GM12878 (cell line): ENCODE data around the gene ZNF428. TPM values are rescaled to one million over a fixed set of nuclear protein-coding genes. Genes with fewer than 3 reads are reported as not detected.

Experiments used
- ATAC-seq: fragments of 200-7000 bp; cut with Tn5 transposase; 3 replicates; pipeline ENCODE4 v1.9.1; 2020; ENCODE audit warnings: mild to moderate bottlenecking, moderate library complexity
- BruUV-seq: library from RNA; stranded (reverse); fragments of 400-500 nt; replicated peaks from 2 replicates; lab custom pipeline; 2021; lab: Mats Ljungman, UMichigan
- CTCF ChIA-PET: fragments of 300-600 bp; sonication (Branson Sonifier 250); formaldehyde crosslinking; extraction: SDS; loops from one replicate; lab custom pipeline; 2021; ENCODE audit warnings: inconsistent platforms; lab: Yijun Ruan, JAX
- POLR2A ChIA-PET: fragments of 350-600 bp; formaldehyde crosslinking; extraction: SDS; loops from one replicate; lab custom pipeline; 2021; ENCODE audit warnings: inconsistent platforms; lab: Charles Lee
- RAD21 ChIA-PET: fragments of 300-600 bp; sonication (Branson Sonifier 250); formaldehyde crosslinking; loops from one replicate; lab custom pipeline; 2023; ENCODE audit warnings: antibody characterized with exemption; ENCODE audit not compliant: unreplicated experiment; lab: Charles Lee
- SMC1A ChIA-PET: fragments of 300-600 bp; sonication (Branson Sonifier 250); formaldehyde crosslinking; loops from one replicate; lab custom pipeline; 2023; ENCODE audit not compliant: unreplicated experiment, uncharacterized antibody; lab: Charles Lee
- DNase-seq: peaks from one replicate; pipeline ENCODE4 v3.0.0-alpha.2; 2011; ENCODE audit warnings: low read depth, low spot score
- FAIRE-seq: peaks from 3 replicates; lab custom pipeline; 2011; peaks lifted over from hg19 to GRCh38; lab: Jason Lieb, UNC
- H2AFZ ChIP-seq: 2 replicates; pipeline ENCODE4 v1.6.0; 2011; ENCODE audit warnings: low read depth, low read length, control low read depth; ENCODE audit not compliant: control insufficient read depth
- H3K27ac ChIP-seq: 2 replicates; pipeline ENCODE4 v1.5.1; 2011; ENCODE audit warnings: control low read depth; ENCODE audit not compliant: control insufficient read depth, insufficient read depth
- H3K27me3 ChIP-seq, 2 experiments: replicated peaks in 1 of 2; 2 replicates each; pipeline versions ENCODE4 v1.6.0 to v1.6.1; 2011; ENCODE audit warnings: low read length in 1 of 2; ENCODE audit not compliant: control insufficient read depth in 2 of 2, insufficient read depth in 2 of 2
- H3K36me3 ChIP-seq, 2 experiments: 2 replicates each; pipeline ENCODE4 v1.5.1; 2011; ENCODE audit warnings: low read length in 1 of 2; ENCODE audit not compliant: control insufficient read depth in 2 of 2, insufficient read depth in 2 of 2
- H3K4me1 ChIP-seq: 2 replicates; pipeline ENCODE4 v1.6.1; 2011; ENCODE audit warnings: mild to moderate bottlenecking, low read length, moderate library complexity, mixed read lengths; ENCODE audit not compliant: control insufficient read depth, insufficient read depth
- H3K4me2 ChIP-seq: 2 replicates; pipeline ENCODE4 v1.6.0; 2011; ENCODE audit warnings: control low read depth; ENCODE audit not compliant: control insufficient read depth, insufficient read depth
- H3K4me3 ChIP-seq: fragments of 200-600 bp; sonication (generic); 2 replicates; pipeline ENCODE4 v1.5.1; 2016
- H3K79me2 ChIP-seq: 2 replicates; pipeline ENCODE4 v1.6.0; 2011; ENCODE audit warnings: low read length; ENCODE audit not compliant: control insufficient read depth, insufficient read depth
- H3K9ac ChIP-seq: 2 replicates; pipeline ENCODE4 v1.8.0; 2011; ENCODE audit warnings: low read length, control low read depth, mixed read lengths; ENCODE audit not compliant: control insufficient read depth, insufficient read depth
- H3K9me3 ChIP-seq: replicated peaks from 3 replicates; pipeline ENCODE4 v1.5.1; 2011; ENCODE audit warnings: mild to moderate bottlenecking, low read length; ENCODE audit not compliant: control insufficient read depth, insufficient read depth
- H4K20me1 ChIP-seq: 2 replicates; pipeline ENCODE4 v1.6.0; 2011; ENCODE audit not compliant: control insufficient read depth, insufficient read depth
- ATF7 ChIP-seq: fragments of 450-650 bp; IDR thresholded peaks from 2 replicates; pipeline ENCODE4 v1.6.1; 2016; ENCODE audit warnings: low read depth, mild to moderate bottlenecking
- BCL11A ChIP-seq: IDR thresholded peaks from 2 replicates; pipeline ENCODE4 v1.6.1; 2011; ENCODE audit warnings: low read depth, low read length
- BRCA1 ChIP-seq: IDR thresholded peaks from 2 replicates; pipeline ENCODE4 v1.6.1; 2011; ENCODE audit warnings: low read depth, low read length, improper control_type of control experiment
- DPF2 ChIP-seq: fragments of 450-650 bp; IDR thresholded peaks from 2 replicates; pipeline ENCODE4 v1.6.1; 2017; ENCODE audit warnings: mild to moderate bottlenecking
- EED ChIP-seq: sonication (generic); IDR thresholded peaks from 2 replicates; pipeline ENCODE4 v1.6.1; 2016; ENCODE audit warnings: antibody characterized with exemption, low read depth
- ETV6 ChIP-seq, 2 experiments: fragments of 450-650 bp in 1 of 2; IDR thresholded peaks in 1 of 2; conservative IDR thresholded peaks in 1 of 2; 2 replicates each; pipeline ENCODE4 v1.6.1; 2014; ENCODE audit warnings: antibody characterized with exemption in 1 of 2, borderline replicate concordance in 1 of 2, low read depth in 1 of 2, mild to moderate bottlenecking in 1 of 2, moderate library complexity in 1 of 2
- IRF4 ChIP-seq: IDR thresholded peaks from 2 replicates; pipeline ENCODE4 v1.6.1; 2011; ENCODE audit warnings: low read depth, low read length
- IRF5 ChIP-seq: fragments of 450-650 bp; IDR thresholded peaks from 2 replicates; pipeline ENCODE4 v1.6.1; 2017; ENCODE audit warnings: borderline replicate concordance
- PAX5 ChIP-seq: IDR thresholded peaks from 2 replicates; pipeline ENCODE4 v1.6.1; 2011; ENCODE audit warnings: low read depth, low read length, borderline replicate concordance
- PKNOX1 ChIP-seq: fragments of 450-650 bp; IDR thresholded peaks from 2 replicates; pipeline ENCODE4 v1.6.1; 2016; ENCODE audit warnings: mild to moderate bottlenecking
- RELA ChIP-seq: fragments of 450-650 bp; IDR thresholded peaks from 2 replicates; pipeline ENCODE4 v1.8.0; 2014; ENCODE audit warnings: borderline replicate concordance; ENCODE audit not compliant: partially characterized antibody
- RELB ChIP-seq: fragments of 450-650 bp; IDR thresholded peaks from 2 replicates; pipeline ENCODE4 v1.6.1; 2017; ENCODE audit warnings: low read depth, mild to moderate bottlenecking, moderate library complexity
- STAT3 ChIP-seq: IDR thresholded peaks from 2 replicates; pipeline ENCODE4 v1.6.1; 2011; ENCODE audit warnings: low read depth, low read length, improper control_type of control experiment
- TARDBP ChIP-seq: IDR thresholded peaks from 2 replicates; pipeline ENCODE4 v1.6.1; 2016; ENCODE audit warnings: borderline replicate concordance
- TCF3 ChIP-seq: IDR thresholded peaks from 2 replicates; pipeline ENCODE4 v1.6.1; 2012; ENCODE audit warnings: low read depth, mild to moderate bottlenecking, low read length, borderline replicate concordance; ENCODE audit not compliant: insufficient read depth
- WGBS: methylation state at CpG from one replicate; pipeline ENCODE4 v1.1.6; 2016; ENCODE audit warnings: low lambda C conversion rate; ENCODE audit not compliant: insufficient replicate concordance, insufficient coverage; ENCODE audit errors: missing lambda C conversion rate; 5-methylcytosine and 5-hydroxymethylcytosine counted together
- in situ Hi-C: fragments of 300-500 bp; cut with MboI; formaldehyde crosslinking; loops from 9 replicates; pipeline ENCODE4 v1.14.3; 2018; ENCODE audit warnings: mixed read lengths
- intact Hi-C: fragments of 100-400 bp; cut with micrococcal nuclease; formaldehyde crosslinking; loops from one replicate; pipeline ENCODE4 v1.14.2; 2022; ENCODE audit not compliant: unreplicated experiment
- polyA plus RNA-seq, 11 experiments: library from polyadenylated mRNA; depleted of rRNA in 4 of 11; unstranded in 6 of 11; stranded (reverse) in 5 of 11; fragments of >200 nt; fragmentation: Nextera tagmentation in 4 of 11; fragmentation: Illumina TruSeq in 1 of 11; extraction: Ambion mirVana in 4 of 11; extraction: Trizol in 1 of 11; gene quantifications; 1 replicate in 1 of 11; 2 replicates in 10 of 11; pipeline versions ENCODE4 v1.2.1 to v1.2.3, GENCODE V29; 2011 to 2016; ENCODE audit warnings: inconsistent platforms in 2 of 11, missing spikeins in 2 of 11, low read depth in 1 of 11
- total RNA-seq, 4 experiments: library from RNA; depleted of rRNA in 3 of 4; stranded (reverse); fragments of >200 nt in 3 of 4; fragmentation: Illumina TruSeq in 1 of 4; extraction: Trizol in 1 of 4; gene quantifications; 2 replicates each; pipeline versions ENCODE4 v1.2.1 to v1.2.3, GENCODE V29; 2013 to 2021
- TF ChIP-seq, protein P1 (sequence below): fragments of 450-650 bp; IDR thresholded peaks from 2 replicates; pipeline ENCODE4 v1.6.1; 2018; ENCODE audit warnings: mild to moderate bottlenecking, low read depth, moderate library complexity; ENCODE audit not compliant: partially characterized antibody

The ZNF428 gene
- total and polyA plus RNA-seq, 10 of the 15 experiments (the other 5 are each of a cell fraction or from before 2014, with no cell fraction given): 0.27 to 57.8 (median 20.4) TPM

GRCh38 chr19:43660971-43661360, 41.5 kb upstream of the ZNF428 start (continued):
- TF ChIP-seq RELB: no peak
- no peak for TF ChIP-seq TARDBP
- TF ChIP-seq EED: no peak
- TF ChIP-seq BRCA1: no peak
- TF ChIP-seq TCF3: no peak
- no peak for TF ChIP-seq ATF7
- no peak for TF ChIP-seq ETV6 (conservative IDR thresholded peaks at IDR 0.05 in 1 of 2, IDR thresholded peaks at IDR 0.05 in 1 of 2; ENCODE audit: borderline replicate concordance in 1 of 2, low read depth in 1 of 2)
- TF ChIP-seq IRF4: no peak
- TF ChIP-seq, all 136 proteins: peak for 0

GRCh38 chr19:43660301-43660970, 41.0 kb upstream of the ZNF428 start:
- Histone ChIP-seq H2AFZ (no peak overlapping the region), H3K79me2 (no peaks in the 10 kb centered on the region), H3K9me3 (no peaks in the 10 kb centered on the region; the same call in 1 of the 3 replicates), H3K4me1 (peaks cover 9% of the 10 kb centered on the region), H3K27ac (no peak overlapping the region), H3K4me2 (no peak overlapping the region), H3K4me3 (no peak overlapping the region), H3K9ac (no peak overlapping the region), H3K27me3 (no peaks in the 10 kb centered on the region), H3K36me3 (no peaks in the 10 kb centered on the region), H4K20me1 (no peaks in the 10 kb centered on the region)
- in situ Hi-C loops: no loop called here
- FAIRE-seq (no peak), ATAC-seq (no peak), DNase-seq (no peak)
- ChIA-PET SMC1A (no interaction called here), CTCF (interaction anchor here (1.0 kb wide), 1 partner anchor 105 kb away, joined by 4 read pairs; no protein-coding TSS in a partner anchor), POLR2A (interaction anchor here (0.7 kb wide), 1 partner anchor 127 kb away, joined by 3 read pairs; no protein-coding TSS in a partner anchor), RAD21 (interaction anchor here (1.6 kb wide), 1 partner anchor 8 kb away, joined by 4 read pairs; no protein-coding TSS in a partner anchor)
- intact Hi-C loops: no loop called here
- 51% methylated on average over 7 of the region's 7 CpGs for WGBS
- no TSS peak for BruUV-seq
- no peak for TF ChIP-seq TARDBP
- TF ChIP-seq TCF3: no peak
- TF ChIP-seq RELA: no peak
- TF ChIP-seq STAT3: no peak
- no peak for TF ChIP-seq DPF2
- TF ChIP-seq, protein P1, sequence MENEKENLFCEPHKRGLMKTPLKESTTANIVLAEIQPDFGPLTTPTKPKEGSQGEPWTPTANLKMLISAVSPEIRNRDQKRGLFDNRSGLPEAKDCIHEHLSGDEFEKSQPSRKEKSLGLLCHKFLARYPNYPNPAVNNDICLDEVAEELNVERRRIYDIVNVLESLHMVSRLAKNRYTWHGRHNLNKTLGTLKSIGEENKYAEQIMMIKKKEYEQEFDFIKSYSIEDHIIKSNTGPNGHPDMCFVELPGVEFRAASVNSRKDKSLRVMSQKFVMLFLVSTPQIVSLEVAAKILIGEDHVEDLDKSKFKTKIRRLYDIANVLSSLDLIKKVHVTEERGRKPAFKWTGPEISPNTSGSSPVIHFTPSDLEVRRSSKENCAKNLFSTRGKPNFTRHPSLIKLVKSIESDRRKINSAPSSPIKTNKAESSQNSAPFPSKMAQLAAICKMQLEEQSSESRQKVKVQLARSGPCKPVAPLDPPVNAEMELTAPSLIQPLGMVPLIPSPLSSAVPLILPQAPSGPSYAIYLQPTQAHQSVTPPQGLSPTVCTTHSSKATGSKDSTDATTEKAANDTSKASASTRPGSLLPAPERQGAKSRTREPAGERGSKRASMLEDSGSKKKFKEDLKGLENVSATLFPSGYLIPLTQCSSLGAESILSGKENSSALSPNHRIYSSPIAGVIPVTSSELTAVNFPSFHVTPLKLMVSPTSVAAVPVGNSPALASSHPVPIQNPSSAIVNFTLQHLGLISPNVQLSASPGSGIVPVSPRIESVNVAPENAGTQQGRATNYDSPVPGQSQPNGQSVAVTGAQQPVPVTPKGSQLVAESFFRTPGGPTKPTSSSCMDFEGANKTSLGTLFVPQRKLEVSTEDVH: no peak
- no peak for TF ChIP-seq IRF5
- no peak for TF ChIP-seq BCL11A
- no peak for TF ChIP-seq PAX5
- no peak for TF ChIP-seq ETV6 (conservative IDR thresholded peaks at IDR 0.05 in 1 of 2, IDR thresholded peaks at IDR 0.05 in 1 of 2; ENCODE audit: borderline replicate concordance in 1 of 2, low read depth in 1 of 2)
- TF ChIP-seq PKNOX1: no peak
